GM10248 (cell line): ENCODE results near the gene ZNF500.

Experiments used
- CTCF ChIA-PET: fragments of 300-600 bp; sonication (Branson Sonifier 250); formaldehyde crosslinking; extraction: SDS; loops from one replicate; lab custom pipeline; 2021; ENCODE audit warnings: antibody characterized with exemption; lab: Yijun Ruan, JAX
- POLR2A ChIA-PET: fragments of 350-650 bp; sonication (Branson Sonifier 250); formaldehyde crosslinking; extraction: SDS; loops from one replicate; lab custom pipeline; 2020; ENCODE audit warnings: antibody characterized with exemption; lab: Yijun Ruan, JAX
- DNase-seq: peaks from one replicate; pipeline ENCODE4 v3.0.0; 2012; ENCODE audit errors: extremely low spot score
- TF ChIP-seq, protein P1 (sequence below): IDR thresholded peaks from 2 replicates; pipeline ENCODE4 v1.5.1; 2012; ENCODE audit warnings: mild to moderate bottlenecking, low read depth; ENCODE audit errors: extremely low read depth, missing control alignments, control extremely low read depth

ZNF500 gene

DNA sequence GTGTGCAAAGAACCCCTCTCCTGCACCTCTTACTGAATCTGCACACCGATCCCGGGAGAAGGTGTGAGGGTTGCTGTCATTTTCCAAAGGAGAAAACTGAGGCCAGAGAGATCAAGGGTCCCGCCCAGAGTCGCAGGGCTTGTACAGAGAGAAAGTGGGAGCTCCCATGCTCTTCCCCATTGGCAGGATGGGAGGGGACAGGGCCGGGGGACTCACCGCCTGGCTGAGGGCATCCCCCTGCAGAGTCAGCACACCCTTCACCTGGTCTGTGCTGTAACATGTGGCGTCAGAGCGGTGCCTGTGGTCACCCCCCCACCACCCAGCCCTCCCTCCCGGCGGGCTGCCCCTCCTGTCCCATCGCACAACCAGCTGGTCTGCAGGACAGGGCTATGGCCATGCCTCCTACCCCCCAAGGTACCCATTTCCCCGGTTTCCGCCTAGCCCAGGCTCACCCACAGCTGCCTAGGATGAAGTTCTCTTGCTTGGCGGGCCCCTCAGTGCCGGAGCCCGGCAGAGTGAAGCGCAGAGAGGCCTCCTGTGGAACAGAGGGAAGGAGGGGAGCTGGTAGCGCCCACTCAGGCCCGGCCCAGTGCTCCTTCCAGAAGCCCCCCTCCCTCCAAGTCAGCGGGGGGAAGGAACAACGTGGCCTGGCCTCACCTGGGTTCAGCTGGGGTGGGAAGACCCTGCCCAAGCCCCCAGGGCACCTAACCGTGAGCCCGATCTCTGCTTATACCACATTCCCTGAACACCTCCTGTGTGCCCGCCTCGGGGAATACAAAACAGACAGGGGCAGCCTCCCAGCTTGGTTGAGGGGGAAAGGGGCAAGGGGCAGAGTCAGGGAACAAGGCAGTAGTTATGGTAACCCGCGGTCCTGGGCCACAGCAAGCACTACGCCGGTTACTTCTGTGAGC lies 34.3 kb upstream of the ZNF500 start:
- TF ChIP-seq, protein P1, sequence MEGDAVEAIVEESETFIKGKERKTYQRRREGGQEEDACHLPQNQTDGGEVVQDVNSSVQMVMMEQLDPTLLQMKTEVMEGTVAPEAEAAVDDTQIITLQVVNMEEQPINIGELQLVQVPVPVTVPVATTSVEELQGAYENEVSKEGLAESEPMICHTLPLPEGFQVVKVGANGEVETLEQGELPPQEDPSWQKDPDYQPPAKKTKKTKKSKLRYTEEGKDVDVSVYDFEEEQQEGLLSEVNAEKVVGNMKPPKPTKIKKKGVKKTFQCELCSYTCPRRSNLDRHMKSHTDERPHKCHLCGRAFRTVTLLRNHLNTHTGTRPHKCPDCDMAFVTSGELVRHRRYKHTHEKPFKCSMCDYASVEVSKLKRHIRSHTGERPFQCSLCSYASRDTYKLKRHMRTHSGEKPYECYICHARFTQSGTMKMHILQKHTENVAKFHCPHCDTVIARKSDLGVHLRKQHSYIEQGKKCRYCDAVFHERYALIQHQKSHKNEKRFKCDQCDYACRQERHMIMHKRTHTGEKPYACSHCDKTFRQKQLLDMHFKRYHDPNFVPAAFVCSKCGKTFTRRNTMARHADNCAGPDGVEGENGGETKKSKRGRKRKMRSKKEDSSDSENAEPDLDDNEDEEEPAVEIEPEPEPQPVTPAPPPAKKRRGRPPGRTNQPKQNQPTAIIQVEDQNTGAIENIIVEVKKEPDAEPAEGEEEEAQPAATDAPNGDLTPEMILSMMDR = no peak
- DNase-seq = no peak
- CTCF ChIA-PET = interaction anchor here (1.8 kb wide), 1 partner anchor 110 kb away, joined by 4 read pairs; no protein-coding TSS in a partner anchor
- POLR2A ChIA-PET = interaction anchor here (1.3 kb wide), 1 partner anchor 29 kb away, joined by 3 read pairs; no protein-coding TSS in a partner anchor

DNA sequence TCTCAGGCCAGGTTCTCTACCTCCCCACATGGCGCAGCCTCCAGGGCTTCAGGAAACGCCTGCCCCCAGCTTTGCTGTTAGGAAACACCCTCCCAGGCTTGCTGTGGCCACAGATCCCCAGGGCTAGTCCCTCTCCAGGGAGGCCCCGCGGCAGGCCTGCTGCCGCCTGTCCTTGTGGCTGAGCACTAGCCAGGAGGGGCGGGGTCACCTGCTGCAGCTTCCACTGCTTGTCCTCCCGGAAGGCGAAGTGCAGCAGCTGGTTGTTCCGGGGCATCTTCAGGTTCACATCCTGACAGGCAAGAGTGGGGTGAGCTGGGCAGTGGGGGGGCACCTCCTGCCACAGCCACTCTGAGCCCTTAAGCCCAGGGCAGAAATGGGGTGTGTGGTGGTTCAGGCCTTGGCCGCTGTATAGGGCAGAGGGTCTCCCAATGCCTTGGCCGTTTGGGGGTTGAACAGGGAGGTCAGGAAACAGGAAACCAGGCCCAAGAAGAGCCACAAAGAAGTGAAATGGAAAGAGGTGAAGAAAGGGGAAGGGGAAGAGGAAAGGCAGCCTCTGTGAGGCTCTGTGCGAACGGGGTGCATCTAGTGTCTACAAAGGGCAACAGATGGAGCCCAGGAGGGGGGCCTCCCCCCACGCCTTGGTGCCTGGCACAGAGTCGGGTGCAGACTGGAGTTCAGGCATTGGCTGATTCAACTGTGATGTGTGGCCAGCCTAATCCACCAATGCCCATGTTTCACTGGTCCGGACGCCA lies 33.5 kb upstream of the ZNF500 start:
- peak; percentile 65 for DNase-seq
- CTCF ChIA-PET = interaction anchor here (1.0 kb wide), 1 partner anchor 21 kb away, joined by 3 read pairs; no protein-coding TSS in a partner anchor

DNA sequence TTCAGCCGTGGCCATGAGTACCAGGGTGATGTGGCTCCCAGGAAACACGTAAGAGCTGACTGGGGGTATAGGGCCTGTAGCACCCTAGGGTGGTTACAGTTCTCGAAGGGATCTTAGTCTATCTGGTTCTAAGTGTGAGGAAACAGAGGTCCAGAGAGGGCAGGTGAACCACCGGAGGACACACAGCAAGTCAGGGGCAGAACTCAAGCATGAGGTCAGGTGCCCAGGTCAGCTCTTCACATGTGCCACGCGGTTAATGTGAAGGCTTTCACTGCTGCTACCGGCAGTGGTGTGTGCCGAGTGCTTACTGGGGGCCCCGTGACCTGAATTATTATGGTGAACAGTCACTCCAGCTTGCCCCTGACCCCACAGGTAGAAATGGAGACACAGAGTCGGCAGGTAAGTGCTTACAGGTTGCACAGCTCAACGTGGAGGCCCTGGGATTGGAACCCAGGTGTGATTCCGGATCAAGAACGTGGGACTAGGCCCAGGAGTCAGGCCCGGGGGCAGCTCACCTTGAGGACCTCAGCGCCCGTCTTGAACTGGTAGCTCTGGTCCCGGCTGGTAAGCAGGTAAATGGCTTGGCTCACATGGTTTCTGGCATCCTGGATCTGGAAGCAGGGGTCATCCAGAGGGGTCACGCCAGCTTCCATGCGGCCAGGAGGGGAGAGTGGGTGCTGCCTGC lies 32.4 kb upstream of the ZNF500 start:
- DNase-seq = no peak
- TF ChIP-seq, protein P1 = no peak
- CTCF ChIA-PET = interaction anchor here (1.0 to 1.1 kb wide), 2 partner anchors 22 to 106 kb away, joined by 3 read pairs; partner anchors contain the start of gene NUDT16L1
- POLR2A ChIA-PET = no interaction called here

More for the DNA sequence above, 33.5 kb upstream of the ZNF500 start:
- TF ChIP-seq, protein P1 = no peak
- POLR2A ChIA-PET = no interaction called here

DNA sequence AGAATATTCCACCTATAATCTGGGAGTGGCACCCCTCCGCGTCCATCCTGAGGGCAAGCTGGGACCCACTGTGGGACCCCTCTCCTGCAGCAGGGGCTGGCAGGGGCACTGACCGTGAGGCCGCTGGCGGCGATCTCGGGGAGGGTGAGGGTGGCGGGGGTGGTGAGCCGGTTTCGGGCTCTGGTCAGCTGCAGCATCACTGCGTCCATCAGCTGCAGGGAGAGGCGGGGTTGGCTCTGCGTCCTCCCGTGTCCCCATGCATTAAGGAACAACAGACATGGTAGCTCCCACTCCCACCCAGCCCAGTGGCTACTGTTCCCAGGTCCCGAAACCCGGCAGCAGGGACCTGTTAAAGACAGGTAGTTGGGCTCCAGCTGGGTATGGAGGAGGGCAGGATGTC lies 31.5 kb upstream of the ZNF500 start:
- POLR2A ChIA-PET = no interaction called here
- CTCF ChIA-PET = interaction anchor here (1.5 kb wide), 1 partner anchor 175 kb away, joined by 4 read pairs; the partner anchor contains the start of gene MGRN1
- no peak for DNase-seq
- TF ChIP-seq, protein P1 = no peak

DNA sequence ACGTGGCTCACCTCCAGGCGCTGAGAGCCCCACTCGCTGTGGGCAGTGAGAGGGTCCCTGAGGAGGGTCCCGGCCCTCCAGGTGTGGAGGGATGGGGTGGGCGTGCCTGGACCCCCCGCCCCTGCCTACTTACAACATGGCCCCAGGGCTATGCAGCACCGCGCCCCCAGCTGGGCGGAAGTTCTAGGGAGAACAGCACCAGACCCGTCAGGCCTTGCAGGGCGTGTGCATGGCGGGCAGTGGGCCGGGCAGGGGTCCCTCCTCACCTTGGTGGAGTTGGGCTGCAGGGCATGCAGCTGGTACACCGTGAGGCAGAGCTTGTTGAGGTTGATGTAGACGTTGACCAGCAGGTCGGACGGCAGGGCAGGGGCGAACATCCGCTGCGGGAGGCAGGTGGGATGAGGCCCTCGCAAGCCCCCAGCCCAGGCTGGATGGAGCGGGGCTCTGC lies 30.9 kb upstream of the ZNF500 start:
- DNase-seq = no peak
- TF ChIP-seq, protein P1 = no peak
- ChIA-PET POLR2A (no interaction called here), CTCF (interaction anchor here (1.4 to 1.5 kb wide), 2 partner anchors 10 to 174 kb away, joined by 3 to 4 read pairs; partner anchors contain the start of genes MGRN1 and SEPTIN12)
